Epithelial cell of esophagus (primary cell): Measurements from ENCODE around the gene SGPL1.

Experiments
- DNase-seq: peaks from one replicate; pipeline ENCODE4 v3.0.0; 2010; ENCODE audit warnings: low read depth
- H3K4me3 ChIP-seq: 2 replicates; pipeline ENCODE4 v1.5.1; 2011; ENCODE audit warnings: mild to moderate bottlenecking, low read length, control low read depth
- TF ChIP-seq, protein P1 (sequence below): IDR thresholded peaks from 2 replicates; pipeline ENCODE4 v1.5.1; 2011; ENCODE audit warnings: low read depth, mild to moderate bottlenecking, low read length, control low read depth, inconsistent platforms; ENCODE audit not compliant: insufficient read depth; ENCODE audit errors: missing control alignments

SGPL1 gene

DNA sequence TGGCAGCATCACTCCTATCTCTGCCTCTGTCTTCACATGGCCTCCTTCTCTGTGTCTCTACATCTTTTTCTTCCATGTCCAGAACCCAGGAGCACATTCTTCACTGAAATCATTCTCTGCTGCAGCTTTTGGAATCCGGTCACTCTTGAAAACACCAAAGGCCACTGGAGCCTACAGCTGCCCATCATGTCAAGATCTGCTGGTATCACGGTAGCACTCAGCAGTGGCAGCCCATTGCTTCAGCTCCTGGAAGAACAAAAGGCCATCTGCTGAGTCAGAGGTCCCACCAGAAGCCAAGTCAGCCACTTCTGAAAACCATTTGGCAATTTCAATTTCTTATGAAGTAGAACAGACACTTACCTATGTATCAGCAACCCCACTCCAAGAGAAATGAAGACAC lies 78.7 kb downstream of the SGPL1 start:
- DNase-seq, result no peak
- no peak overlapping the region for H3K4me3 ChIP-seq
- TF ChIP-seq, protein P1, sequence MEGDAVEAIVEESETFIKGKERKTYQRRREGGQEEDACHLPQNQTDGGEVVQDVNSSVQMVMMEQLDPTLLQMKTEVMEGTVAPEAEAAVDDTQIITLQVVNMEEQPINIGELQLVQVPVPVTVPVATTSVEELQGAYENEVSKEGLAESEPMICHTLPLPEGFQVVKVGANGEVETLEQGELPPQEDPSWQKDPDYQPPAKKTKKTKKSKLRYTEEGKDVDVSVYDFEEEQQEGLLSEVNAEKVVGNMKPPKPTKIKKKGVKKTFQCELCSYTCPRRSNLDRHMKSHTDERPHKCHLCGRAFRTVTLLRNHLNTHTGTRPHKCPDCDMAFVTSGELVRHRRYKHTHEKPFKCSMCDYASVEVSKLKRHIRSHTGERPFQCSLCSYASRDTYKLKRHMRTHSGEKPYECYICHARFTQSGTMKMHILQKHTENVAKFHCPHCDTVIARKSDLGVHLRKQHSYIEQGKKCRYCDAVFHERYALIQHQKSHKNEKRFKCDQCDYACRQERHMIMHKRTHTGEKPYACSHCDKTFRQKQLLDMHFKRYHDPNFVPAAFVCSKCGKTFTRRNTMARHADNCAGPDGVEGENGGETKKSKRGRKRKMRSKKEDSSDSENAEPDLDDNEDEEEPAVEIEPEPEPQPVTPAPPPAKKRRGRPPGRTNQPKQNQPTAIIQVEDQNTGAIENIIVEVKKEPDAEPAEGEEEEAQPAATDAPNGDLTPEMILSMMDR, result no peak

DNA sequence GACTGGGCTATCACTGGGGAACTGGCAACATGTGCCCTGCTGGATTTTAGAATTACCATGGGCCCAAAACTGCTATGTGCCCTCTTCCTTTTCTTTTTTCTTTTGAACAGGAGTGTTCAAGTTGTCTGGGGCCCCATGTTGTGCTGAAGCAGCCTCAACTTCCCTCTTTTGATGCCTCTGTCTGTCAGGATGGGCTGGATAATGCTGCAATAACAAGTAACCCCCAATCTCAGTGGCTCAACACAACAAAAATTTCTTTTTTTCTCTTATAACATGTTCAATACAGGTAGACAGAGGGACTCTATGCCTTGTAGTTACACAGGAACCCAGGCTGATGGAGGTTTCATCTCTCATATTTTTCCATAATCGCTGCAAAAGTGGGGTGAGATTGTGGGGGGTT lies 80.8 kb downstream of the SGPL1 start:
- H3K4me3 ChIP-seq, result no peak overlapping the region
- no peak for DNase-seq
- TF ChIP-seq, protein P1, result no peak

DNA sequence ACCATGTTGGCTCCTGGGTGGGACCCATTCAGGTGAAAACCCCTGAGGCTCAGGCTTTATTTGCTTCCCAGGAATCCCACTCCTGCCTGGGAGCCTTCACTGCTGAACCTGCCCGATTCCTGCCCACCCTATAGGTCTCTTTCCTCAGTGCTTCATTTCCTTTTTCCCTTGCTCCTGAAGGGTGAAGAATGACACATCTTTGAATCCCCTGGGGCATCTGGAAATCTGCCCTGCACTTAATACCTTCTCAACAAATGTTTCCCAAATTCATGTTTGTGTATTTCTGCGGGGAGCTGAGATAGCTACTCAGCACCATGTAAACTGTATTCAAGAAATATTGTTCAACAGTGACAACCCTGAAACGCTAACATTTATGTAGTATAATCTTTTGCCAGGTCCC lies 82.9 kb downstream of the SGPL1 start:
- TF ChIP-seq, protein P1, result no peak
- DNase-seq, result peak; percentile 66
- H3K4me3 ChIP-seq, result no peak overlapping the region

DNA sequence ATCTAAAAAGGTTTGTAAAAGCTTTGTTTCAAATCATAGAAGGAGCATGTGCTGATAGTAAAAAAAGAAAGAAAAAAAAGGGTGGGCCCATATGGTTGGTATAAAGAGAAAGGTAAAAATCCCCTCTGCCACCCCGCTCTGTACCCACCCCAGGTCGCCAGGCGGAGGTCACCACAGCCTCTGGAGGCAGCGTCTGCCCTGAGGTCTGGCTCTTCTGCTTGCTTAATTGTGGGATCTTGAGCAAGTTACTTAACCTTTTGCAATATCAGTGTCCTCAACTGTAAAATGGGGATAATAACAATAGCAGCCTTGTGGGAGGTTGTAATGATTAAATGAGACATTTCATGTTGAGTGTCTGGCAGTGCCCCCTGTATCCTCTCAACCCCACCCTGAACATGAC lies 83.3 kb downstream of the SGPL1 start:
- TF ChIP-seq, protein P1, result no peak
- no peak for DNase-seq
- no peak overlapping the region for H3K4me3 ChIP-seq

DNA sequence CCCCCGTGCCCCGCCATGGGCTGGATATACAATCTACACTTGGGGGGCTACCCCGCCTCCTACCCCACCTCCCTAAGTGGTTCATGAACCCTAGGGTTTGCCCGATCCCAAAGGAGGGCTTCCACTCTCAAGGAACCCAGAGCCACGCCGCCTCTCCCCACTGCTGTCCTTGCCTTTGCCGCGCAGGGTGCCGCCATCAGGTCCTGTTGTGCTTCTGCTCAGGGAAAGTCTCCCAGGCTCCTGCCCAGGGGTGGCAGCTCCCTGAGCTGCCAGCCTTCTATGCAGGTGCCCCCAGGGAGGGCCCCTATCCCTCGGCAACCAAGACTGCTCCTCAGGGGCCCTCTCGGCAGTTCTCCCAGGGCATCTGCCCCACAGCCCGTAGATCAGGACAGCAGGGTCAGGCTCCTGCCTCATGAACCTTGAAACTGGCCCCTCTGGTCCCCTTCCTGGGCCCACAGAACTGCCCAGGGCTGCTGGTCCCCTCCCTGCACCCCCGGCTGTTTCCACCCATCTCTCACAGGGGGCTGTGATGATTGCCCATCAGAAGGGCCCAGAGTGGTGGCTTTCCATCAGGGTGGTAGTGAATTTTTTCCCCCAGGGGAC lies 85.6 kb downstream of the SGPL1 start:
- H3K4me3 ChIP-seq, result no peak overlapping the region
- DNase-seq, result no peak
- TF ChIP-seq, protein P1, result no peak

DNA sequence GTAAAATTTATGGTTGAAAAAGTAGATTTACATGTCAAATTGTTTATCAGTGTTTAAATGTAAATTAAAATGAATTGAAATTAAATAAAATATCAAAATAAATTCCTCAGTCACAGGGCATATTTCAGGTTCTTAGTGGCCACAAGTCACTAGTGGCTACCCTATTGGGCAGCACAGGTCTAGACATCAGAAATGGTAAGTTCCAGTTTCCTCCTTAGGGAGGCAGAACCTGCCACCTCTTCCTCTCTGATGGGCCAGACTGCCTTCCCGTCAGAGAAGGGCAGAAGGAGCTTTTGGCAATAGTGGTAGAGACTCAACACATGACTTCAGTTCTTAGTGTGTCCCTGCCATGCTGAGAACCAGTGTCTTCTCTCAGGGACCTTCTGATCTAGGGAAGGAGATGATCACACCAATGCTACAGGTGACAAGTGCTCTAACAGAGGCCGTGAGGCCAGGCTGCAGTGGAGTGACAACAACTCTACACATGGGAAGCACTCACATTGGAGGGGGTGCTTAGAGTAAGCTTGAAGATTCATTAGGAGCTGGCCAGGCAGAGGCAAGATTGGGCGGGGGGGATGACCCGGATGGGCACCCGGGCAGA lies 87.0 kb downstream of the SGPL1 start:
- H3K4me3 ChIP-seq, result no peak overlapping the region
- TF ChIP-seq, protein P1, result peak; percentile 5
- no peak for DNase-seq

DNA sequence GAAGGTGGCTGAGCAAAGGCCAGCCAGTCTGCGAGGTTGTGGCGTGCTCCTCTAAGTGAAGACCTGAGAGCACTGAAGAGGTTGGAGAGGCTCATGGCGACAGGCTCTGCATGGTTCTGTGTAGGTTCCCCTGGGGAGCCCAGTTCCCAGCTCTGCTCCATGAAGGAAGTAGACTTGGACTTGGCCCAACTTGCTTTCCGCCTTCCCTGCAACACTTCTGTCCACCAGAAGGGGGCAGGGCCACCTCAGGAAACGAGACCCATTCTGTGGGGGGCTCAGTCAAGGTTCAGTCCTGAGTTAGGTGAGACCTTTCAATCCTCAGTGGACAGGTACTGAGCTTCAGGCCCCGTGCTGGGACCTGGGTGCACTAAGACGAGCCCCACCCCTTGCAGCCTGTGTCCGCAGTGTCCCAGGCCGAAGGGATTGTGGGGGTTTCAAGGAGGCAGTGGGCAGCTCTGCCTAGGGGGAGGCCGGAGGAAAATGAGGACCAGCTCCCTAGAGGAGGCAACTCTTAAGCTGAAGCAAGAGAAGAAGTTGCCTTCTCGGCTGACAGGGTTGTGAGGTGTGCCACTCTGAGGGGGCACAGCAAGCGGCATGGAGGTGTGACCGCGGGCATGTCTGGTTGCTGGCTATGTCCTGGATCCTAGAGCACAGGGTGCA lies 87.6 kb downstream of the SGPL1 start:
- peak; percentile 49 for DNase-seq
- TF ChIP-seq, protein P1, result peak; percentile 96
- H3K4me3 ChIP-seq, result no peak overlapping the region
